OCI-M2 (cell line): Measurements from ENCODE around the gene PGF.

Experiments used
- DNase-seq: peaks from one replicate; lab custom pipeline; 2025; ENCODE audit not compliant: unreplicated experiment; lab: John Stamatoyannopoulos, UW

PGF gene

DNA sequence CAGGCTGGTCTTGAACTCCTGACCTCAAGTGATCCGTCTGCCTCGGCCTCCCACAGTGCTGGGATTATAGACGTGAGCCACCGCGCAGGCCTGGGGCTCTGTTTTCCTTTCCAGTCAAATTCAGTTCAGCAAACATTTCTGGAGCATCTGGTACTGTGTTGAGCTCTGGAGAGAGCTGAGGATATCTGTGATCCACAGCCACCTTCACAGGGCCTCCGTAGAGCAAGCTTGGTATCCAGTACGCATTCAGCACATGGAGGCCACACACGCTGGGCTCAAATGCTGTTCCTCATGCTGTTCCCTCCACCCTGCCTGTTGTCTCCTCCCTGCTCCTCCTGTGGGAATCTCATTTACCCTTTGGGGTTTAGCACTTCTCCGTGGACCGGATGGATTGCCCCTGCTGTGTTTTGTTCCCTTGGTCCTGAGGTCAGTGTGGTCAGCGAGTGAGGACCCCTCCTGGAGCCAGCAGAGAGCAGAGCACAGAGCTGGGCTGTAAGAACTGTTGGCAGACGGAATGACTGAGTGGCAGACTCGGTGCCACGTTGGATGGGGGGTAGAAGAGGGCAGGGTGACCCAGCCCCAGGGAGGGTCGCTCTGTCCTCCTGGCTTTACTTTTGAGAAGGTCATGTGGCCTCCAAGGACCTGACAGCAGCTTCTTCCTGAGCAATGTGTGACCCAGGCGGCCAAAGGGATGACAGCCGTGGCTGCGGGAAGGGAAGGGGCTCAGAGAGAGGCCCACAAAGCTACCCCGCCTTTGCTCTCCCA, 33.2 kb downstream of the PGF start:
- DNase-seq = no peak

DNA sequence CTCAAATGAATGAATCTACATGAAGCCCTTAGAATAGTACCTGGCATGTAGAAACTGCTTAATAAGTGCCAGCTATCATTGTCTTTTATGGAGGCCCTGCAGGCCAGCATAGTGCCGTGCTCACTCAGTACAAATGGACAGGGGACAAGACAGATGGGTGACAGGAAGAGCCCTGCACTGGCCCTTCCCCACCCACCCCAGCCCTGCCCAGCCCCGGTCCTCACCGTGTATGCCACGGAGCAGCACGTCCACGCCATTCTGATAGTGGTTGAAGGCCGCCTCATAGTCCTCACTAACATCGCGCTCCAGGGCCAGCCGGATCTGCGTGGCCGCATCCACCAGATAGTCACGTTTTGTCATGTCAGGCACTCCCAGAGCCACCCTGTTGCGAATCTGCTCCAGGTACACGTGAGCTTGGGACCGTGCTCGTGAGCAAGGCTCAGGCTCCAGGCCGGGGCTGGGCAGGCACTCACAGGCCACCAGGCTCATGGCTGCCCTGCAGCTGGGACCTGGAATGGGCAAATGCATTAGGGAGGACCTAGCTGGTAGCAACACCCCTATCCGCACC, 34.3 kb downstream of the PGF start:
- no peak for DNase-seq

DNA sequence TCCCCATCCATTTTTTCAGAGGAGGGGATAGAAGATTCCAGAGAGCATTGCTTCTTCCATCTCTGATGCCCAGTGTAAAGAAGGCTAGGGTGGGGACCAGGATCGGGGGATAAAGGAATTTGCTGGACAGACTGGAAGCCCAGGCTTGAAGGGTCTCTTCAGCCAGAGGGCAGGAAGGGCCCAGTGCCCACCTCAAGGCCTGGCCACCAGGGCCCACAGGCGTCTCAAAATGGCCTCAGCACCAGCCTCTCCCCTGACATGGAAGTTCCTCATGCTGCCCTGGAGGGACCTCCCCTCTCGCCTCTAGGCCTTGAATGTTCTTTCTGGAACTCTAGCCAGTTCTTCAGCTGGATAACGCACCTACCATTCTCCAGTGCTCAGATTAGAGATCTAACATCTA, 35.1 kb downstream of the PGF start:
- DNase-seq = no peak

DNA sequence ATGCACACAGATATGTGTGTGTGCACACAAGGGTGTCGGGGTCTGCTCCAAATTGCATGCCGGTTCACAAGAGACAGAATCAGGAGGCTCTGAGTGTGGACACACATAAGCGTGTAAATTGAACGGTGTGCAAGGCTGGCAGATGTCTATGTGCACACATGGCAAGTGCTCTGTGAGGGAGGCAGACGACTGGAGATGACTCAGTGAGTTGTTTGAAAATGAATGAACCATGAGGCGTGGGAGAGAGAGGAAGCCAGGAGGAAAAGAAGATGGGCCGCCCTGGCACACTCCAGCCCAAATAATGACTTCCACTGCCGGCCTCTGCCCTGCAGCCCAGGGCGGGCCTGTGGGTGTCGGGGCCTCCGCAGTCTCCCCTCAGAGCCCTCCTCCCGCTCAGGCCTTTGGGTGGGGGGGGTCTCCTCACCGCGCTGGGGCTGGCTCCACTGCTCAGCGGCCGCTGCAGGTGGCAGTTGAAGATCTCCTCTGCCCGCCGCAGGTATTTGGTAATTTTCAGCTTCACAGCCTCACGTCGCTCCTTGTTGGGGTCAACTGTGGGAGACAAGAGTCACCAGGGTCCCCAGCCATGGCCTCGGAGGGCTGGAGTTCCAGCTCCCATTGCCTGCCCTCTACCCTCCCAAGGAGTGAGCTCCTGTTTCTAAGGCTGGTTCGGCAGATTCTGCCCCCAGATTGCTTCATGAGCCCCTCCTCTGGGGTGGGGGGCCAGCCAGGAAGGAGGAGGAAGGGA, 35.8 kb downstream of the PGF start:
- no peak for DNase-seq

DNA sequence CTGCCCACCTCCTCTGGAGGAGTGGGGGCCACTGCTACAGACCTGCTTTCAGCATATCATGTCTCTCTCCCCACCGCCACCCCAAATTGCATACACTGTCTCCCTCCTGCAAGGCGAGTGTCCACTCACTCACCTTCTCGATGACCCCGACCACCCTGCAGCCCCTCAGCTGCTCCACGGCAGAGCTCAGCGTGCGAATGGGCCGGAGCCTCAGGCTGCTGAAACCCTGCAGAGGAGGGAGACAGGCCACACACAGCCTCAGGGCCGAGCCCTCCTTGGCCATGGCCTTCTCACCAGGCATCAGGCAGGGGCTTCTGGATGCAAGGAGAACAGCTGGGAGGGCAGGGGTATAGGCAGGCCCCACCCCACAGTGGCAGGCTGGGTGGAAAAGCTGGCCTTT, 37.0 kb downstream of the PGF start:
- DNase-seq = no peak

DNA sequence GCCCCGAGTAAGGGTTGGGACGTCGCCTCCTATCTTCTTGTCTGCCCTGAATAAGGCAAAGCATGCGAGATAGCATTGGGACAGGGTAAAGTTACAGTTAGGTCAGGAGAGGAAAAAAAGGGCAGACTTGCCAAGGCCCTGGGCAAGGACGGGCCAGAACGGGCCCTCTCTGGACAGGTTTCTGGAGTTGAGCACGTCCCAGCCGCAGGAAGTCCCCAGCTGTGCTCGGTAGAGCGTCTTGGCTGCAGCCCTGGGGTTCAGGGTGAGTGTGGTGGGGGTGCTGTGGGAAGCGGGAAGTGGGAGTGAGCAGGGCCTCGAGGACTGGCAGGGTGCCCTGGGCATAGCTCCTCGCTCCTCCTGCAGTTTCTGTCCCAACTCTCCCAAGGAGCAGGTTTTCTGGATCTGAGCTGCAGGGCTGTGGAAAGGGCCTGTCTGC, 37.7 kb downstream of the PGF start:
- no peak for DNase-seq

DNA sequence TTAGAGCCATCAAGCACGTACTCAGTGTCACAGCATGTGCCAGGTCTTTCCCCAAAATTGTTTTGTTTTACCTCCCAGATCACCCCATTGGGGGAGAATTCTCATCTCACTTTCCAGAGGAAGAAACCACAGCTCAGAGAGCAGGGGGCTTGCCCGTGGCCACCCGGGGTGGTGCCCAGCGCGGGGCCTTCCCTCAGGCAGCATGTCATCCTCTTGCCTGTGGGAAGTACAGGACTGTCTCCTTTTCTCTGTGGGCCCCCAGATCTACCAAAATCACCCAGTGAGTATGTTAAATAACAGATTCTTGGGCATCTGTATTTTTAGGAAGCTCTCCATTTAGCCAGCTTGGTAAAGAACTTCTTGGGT, 38.2 kb downstream of the PGF start:
- DNase-seq = no peak

DNA sequence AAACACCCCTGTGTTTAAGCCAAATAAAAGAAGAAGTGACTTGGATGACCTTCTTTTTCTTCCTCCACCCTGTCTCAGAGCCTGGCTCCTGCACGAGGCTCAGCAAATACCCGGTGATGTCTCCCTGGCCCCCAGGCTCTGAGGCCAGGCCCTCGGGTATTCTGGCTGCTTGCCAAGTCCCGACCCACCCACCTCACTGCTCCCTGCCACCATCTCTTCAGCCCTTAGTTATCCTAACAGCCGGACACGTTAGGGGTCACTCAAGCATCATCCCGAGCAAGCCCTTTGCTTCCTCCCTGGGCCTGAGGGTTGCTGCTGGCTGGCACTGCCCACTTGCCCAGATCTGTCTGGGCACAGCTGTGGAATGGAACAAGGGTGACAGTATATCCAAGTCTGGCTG, 39.6 kb downstream of the PGF start:
- DNase-seq = no peak

DNA sequence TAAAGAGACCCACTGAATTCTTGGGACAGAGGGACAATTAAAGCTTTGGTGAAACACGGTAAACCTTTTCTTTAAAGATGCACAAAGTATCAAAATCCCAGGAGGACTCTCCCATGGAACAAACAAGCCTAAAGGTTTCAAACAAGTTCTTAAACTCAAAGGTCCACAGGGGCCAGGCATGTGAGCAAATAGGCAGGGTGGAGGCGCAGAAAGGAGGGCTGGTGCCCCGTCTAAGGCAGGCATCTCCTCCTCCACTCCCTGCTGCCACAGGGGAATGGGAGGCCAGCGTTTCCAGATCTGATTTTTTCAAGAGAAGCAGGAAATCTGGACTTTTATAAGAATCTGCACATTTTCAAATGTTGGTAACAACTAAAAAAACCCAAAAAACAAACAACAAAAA, 40.0 kb downstream of the PGF start:
- DNase-seq = no peak

DNA sequence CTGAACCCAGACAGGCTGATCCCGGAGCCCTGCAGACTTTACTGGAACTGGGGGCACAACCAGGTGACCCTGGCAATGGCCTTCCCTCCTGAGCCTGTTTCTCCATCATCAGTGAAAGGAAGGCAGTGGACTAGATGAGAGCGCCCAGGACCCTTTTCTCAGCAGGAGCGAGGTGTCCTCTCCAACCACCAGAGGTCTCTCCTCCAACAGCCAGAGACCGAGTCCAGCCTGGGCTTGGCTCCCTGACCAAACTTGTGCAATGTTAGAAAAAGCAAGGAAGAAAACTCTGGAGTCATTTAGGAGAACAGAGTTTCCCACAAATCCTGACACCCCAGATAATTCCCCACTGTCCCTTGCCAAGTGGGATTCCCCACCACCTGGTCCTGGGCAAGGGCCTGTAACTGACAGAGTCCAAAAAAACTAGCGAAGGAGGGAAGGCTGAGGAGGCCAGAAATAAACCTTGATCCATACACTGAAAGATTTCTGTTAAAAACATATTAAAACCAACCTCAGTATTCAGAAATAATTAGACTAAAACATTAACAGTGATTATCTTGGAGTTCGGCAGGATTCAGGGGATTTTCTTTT, 41.3 kb downstream of the PGF start:
- no peak for DNase-seq

DNA sequence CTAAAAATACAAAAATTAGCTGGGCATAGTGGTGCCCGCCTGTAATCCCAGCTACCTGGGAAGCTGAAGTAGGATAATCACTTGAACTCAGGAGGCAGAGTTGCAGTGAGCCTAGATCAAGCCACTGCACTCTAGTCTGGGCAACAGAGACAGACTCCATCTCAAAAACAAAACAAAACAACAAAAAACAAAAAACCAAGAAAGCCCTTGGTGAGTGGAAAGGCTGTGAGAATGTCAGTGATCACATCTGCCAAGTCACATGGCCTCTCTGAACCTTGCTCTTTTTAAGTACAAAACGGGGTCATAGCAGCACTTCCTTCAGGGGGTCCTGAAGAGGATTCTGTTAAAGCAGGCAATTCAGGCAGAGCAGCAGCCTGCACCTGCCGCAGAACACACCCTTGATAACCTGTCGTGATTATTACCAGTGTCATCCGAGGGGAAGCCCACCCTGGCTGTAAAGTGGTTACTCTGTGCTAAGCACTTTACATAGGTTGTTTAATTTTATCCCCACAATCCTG, 41.9 kb downstream of the PGF start:
- no peak for DNase-seq

DNA sequence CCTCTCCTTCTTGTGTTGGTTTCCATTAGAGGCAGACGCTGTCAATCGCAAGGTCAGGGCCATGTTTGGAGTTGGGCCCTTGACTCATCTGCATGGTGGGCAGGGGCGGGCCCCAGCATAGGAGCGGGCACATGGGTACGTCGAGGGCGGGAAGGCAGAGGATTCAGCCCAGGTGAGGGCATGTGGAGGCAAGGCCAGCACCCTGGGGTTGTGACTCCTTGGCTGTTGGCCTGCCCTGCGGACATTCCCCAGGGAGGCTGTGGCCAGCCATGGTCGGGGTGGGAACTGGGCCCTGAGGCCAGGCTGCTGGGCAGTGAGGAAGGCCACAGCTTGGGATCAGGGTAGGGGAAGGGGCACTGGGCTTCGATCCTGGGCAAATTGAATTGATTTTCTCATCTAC, 42.6 kb downstream of the PGF start:
- no peak for DNase-seq

DNA sequence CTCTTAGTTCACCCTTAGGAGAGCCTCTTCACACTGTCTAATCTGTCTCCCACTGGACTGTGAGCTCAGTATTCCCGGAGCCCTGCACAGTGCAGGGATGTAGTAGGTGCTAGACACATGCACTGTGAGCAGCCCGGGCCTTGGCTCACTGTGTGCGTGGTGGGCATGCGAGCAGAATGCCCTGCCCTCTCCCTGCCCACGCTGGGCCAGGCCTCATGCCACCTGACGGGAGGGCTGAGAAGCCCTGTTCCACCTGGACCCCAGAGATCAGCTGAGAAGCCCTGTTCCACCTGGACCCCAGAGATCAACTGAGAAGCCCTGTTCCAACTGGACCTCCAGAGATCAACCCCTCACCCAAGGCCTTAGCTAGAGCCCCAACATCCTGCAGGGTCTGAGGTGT, 43.3 kb downstream of the PGF start:
- DNase-seq = no peak

DNA sequence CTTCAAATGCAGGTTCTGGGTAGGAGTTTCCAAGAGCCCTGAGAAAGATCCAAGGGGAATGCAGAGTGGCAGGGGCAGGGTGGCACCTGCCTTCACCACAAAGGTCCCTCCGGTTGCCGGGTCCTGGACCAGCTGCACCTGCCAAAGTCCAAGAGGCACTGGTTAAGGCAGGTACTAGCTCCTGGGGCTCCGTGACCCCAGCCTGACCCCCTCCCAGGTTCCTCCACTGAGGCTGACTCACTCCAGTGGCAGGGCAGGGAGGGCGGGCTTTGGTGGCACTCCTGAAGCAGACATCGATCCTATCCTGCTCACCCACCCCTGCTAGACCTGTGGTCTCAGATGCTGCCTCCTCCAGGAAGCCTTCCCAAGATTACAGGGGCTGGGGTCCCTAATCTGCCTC, 43.7 kb downstream of the PGF start:
- DNase-seq = no peak

DNA sequence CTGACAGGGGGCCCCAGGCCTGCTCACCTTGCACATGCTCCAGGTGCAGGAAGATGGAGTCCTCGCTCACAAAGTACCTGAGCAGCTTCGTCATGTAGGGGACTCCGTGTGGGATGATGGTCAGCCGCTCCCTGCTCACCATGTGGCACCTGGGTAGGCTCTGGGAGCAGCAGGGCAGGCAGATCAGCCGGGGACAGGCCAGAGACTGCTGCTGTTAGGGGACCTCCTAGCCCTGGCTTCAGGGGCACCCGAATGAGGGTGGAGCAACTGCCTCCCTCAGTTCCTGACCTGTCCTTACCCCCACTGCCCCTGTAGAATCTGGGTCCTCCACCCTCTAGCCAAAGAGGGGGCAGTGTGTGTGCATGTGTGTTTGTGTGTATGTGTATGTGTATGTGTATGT, 44.2 kb downstream of the PGF start:
- no peak for DNase-seq

DNA sequence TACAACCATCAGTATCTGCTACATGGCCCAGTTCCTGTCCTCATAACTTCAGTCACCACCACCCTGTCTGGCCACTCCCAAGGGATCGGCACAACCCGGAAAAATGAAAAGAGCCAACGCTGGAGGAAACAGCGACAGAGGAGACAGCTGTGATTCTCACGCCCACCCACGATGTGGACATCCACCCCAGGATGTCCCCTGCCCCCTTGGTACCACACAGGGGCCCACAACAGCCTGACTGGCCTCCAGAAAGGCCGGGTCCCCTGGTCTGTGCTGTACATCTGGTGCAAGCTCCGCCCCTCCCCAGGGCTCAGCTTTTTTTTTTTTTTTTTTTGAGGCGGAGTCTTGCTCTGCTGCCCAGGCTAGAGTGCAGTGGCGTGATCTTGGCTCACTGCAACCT, 44.8 kb downstream of the PGF start:
- DNase-seq = no peak

DNA sequence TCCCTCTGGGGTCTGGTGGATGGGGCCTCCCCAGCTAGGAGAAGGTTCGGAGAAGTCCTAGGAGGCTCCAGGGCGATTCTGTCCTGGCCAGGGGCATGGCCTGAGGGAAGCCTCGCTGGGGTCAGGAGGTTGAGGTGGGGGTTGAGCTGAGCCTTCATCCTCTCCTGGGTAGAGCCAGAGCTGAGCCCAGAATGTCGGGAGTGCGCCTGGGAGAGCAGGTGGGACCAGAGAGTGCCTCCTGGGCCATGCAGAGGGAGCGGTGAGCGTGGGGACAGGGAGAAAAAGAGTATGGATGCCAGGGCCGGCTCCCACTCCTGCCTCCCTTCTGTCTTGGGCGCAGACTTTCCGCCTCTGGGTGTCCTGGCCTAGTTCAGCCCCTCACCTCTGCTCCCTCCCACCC, 45.5 kb downstream of the PGF start:
- DNase-seq = no peak

DNA sequence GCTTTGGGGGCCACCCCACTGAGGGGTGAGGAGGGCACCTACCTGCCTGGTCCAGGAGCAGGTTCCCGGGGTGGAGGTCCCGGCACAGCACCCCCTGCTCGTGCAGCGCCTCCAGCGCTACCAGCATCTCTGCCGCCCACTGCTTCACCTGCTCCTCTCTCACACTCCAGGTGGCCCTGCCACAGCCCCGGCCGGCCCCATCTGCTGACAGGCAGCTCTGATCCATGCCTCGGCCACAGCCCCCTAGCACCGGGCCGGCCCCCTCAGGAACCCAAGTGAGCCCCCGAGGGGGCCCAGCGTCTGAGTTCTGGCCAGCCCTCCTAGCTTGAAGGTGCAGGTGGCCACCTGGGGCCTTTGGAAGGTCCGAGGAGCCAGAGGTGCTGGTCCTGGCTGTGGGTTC, 45.9 kb downstream of the PGF start:
- DNase-seq = no peak

DNA sequence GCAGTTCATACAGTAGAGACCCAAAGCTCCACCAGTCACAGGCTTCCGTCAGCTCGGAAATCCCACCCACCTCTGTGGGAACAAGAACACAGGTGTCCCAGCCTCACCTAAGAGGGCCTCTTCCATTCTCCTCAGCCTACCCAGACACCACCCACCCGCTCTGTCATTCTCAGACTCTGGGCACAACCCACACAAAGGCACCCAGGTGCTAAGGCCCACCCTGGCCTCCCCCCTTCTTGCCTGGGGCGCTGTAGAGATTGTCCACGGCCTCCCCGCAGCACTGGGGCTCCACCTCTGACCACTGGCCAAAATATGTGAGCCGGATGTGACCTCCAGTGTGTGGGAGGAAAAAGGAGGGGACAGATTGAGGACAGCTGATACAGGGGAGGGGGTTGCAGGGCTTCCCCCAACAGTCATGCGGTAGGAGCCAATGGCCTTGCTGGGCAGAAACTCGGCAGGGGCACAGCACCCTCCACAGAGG, 46.5 kb downstream of the PGF start:
- DNase-seq = no peak

DNA sequence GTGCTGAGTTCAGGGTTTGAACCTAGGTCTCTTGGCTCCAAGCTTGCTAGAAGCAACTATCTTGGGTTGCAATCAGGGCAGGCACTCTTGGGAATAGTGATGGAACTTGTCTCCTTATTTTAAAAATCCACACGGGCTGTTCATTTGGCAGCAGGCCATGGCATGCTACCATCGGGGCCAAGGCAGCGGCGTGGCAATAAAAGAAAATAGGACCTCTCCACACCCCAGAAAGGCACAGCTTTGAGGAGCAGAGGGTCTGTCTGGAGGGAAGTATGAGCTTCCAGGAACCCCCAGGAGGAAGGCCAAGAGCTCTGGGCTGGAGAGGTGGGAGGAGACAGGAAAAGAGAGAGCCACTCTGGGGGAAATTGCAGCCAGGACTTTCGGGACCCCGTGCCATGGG, 47.7 kb downstream of the PGF start:
- DNase-seq = no peak

DNA sequence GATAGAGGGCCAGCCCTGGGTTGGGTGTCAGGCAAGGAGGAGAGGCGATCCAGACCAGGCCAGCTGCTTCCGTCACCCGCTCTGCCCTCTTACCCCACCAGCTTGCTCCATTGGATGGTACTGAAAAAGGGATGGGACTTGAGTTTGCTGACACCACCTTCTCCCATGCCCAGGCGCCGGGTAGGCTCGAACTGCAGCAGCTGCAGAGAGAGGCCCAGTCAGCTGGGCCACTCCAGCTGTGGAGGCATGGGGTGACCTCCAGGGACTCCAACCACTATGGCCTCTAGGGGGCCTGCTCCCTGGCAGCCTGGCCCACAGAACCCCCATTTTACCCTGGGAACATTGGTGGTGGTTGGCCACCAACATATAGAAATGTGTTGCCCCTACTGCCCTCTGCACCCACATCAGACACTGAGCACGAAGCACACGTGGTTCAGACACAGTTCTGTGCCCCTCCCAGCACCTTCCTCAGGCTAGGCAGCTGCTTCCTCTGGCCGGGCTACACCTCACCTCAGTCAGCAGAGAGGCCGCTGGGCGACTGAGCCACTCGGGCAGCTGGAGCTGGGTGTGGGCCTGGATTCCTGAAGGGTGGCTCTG, 48.4 kb downstream of the PGF start:
- DNase-seq = no peak
